PC-3 (cell line): ENCODE measurements around the gene BRD3. TPM values are rescaled to one million over a fixed set of nuclear protein-coding genes. Genes with fewer than 3 reads are reported as not detected.

ENCODE experiments used
- ATAC-seq: fragments of 200-7000 bp; cut with Tn5 transposase; 2 replicates; pipeline ENCODE4 v1.9.1; 2020; ENCODE audit warnings: mild to moderate bottlenecking, moderate library complexity
- BruUV-seq: library from RNA; stranded (reverse); fragments of 400-500 nt; replicated peaks from 2 replicates; lab custom pipeline; 2021; lab: Mats Ljungman, UMichigan
- CTCF ChIA-PET: fragments of 300-600 bp; sonication (Branson Sonifier 250); formaldehyde crosslinking; loops from one replicate; lab custom pipeline; 2022; ENCODE audit warnings: antibody characterized with exemption; lab: Charles Lee
- POLR2A ChIA-PET: fragments of 300-600 bp; sonication (Branson Sonifier 250); formaldehyde crosslinking; loops from one replicate; lab custom pipeline; 2022; ENCODE audit warnings: antibody characterized with exemption; ENCODE audit not compliant: unreplicated experiment; lab: Charles Lee
- DNase-seq: peaks from one replicate; pipeline ENCODE4 v3.0.0-alpha.2; 2015
- H2AFZ ChIP-seq: fragments of 300-600 bp; sonication (generic); 2 replicates; pipeline ENCODE4 v1.6.0; 2016; ENCODE audit warnings: antibody characterized with exemption, low read length
- H3F3A ChIP-seq: fragments of 300-600 bp; sonication (generic); one replicate; pipeline ENCODE4 v1.6.0; 2017; ENCODE audit warnings: antibody characterized with exemption, low read length, control low read depth, mild to moderate bottlenecking; ENCODE audit not compliant: unreplicated experiment
- H3K27ac ChIP-seq: fragments of 300-600 bp; sonication (generic); 2 replicates; pipeline ENCODE4 v1.5.1; 2016; ENCODE audit warnings: mild to moderate bottlenecking, low read length
- H3K27me3 ChIP-seq: fragments of 300-600 bp; sonication (generic); 2 replicates; pipeline ENCODE4 v1.6.1; 2016; ENCODE audit warnings: low read length, mixed read lengths
- H3K36me3 ChIP-seq: fragments of 300-600 bp; sonication (generic); 2 replicates; pipeline ENCODE4 v1.6.1; 2016; ENCODE audit warnings: low read depth, mixed run types, low read length, mixed read lengths
- H3K4me1 ChIP-seq: fragments of 300-600 bp; sonication (generic); 2 replicates; pipeline ENCODE4 v1.5.1; 2016; ENCODE audit warnings: low read length; ENCODE audit not compliant: insufficient read depth
- H3K4me2 ChIP-seq: fragments of 300-600 bp; sonication (generic); 2 replicates; pipeline ENCODE4 v1.6.0; 2016; ENCODE audit warnings: low read length
- H3K4me3 ChIP-seq: fragments of 300-600 bp; sonication (generic); 2 replicates; pipeline ENCODE4 v1.5.1; 2016; ENCODE audit warnings: mild to moderate bottlenecking, low read length, mixed read lengths
- H3K79me2 ChIP-seq: fragments of 300-600 bp; sonication (generic); 2 replicates; pipeline ENCODE4 v1.6.1; 2017; ENCODE audit warnings: low read length, mixed read lengths
- H3K9ac ChIP-seq: fragments of 300-600 bp; sonication (generic); 2 replicates; pipeline ENCODE4 v1.6.0; 2016; ENCODE audit warnings: mild to moderate bottlenecking, low read length
- H3K9me2 ChIP-seq: fragments of 300-600 bp; sonication (generic); replicated peaks from 2 replicates; pipeline ENCODE4 v1.6.1; 2016; ENCODE audit warnings: mixed run types, low read length, mixed read lengths
- H3K9me3 ChIP-seq: fragments of 300-600 bp; sonication (generic); 2 replicates; pipeline ENCODE4 v1.6.1; 2016; ENCODE audit warnings: low read length, mixed read lengths
- H4K20me1 ChIP-seq: fragments of 300-600 bp; sonication (generic); 2 replicates; pipeline ENCODE4 v1.6.1; 2016; ENCODE audit warnings: low read length, mixed read lengths
- CTCF ChIP-seq: fragments of 300-600 bp; sonication (generic); conservative IDR thresholded peaks from 2 replicates; pipeline ENCODE4 v1.5.1; 2017; ENCODE audit warnings: antibody characterized with exemption, low read depth, mild to moderate bottlenecking, low read length
- EZH2 ChIP-seq: fragments of 300-600 bp; sonication (generic); IDR thresholded peaks from one replicate; pipeline ENCODE4 v1.6.1; 2017; ENCODE audit warnings: antibody characterized with exemption, mild to moderate bottlenecking, low read length; ENCODE audit not compliant: unreplicated experiment
- EZH2phosphoT487 ChIP-seq: fragments of 300-600 bp; sonication (generic); IDR thresholded peaks from 2 replicates; pipeline ENCODE4 v1.6.1; 2018; ENCODE audit warnings: mild to moderate bottlenecking, antibody characterized with exemption, low read length, borderline replicate concordance
- intact Hi-C: fragments of 100-400 bp; cut with micrococcal nuclease; formaldehyde crosslinking; loops from 2 replicates; pipeline ENCODE4 v1.9.0; 2023
- total RNA-seq: library from RNA; depleted of rRNA; stranded (reverse); fragments of >200 nt; gene quantifications from 2 replicates; pipeline ENCODE4 v1.2.3, GENCODE V29; 2014

BRD3 gene
- total RNA-seq, 1 experiment from 2014 or later, result 5.5 TPM

DNA sequence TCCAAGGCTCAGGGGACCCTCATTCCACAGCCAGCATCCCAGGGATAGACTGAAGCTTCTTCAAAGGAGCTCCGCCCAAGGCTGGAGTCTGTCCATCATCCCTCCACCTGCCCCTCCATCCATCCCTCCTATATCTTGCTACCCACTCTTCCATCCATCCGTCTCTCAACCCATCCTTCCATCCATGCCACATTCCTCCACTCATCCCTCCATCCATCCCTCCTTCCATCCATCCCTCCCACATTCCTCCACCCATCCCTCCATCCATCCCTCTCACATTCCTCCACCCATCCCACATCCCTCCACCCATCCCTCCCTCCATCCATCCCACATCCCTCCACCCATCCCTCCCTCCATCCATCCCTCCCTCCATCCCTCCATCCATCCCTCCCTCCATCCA, 70.2 kb downstream of the BRD3 start:
- ATAC-seq (no peak), DNase-seq (no peak)
- Histone ChIP-seq H3K9me3 (no peaks in the 10 kb centered on the region), H3K4me1 (peaks cover 6% of the 10 kb centered on the region), H3K79me2 (no peaks in the 10 kb centered on the region), H4K20me1 (no peaks in the 10 kb centered on the region), H3K4me3 (no peak overlapping the region), H3K36me3 (no peaks in the 10 kb centered on the region), H3K27ac (no peak overlapping the region), H3F3A (no peaks in the 10 kb centered on the region), H3K27me3 (no peaks in the 10 kb centered on the region), H3K4me2 (no peak overlapping the region), H2AFZ (no peak overlapping the region), H3K9me2 (no peaks in the 10 kb centered on the region), H3K9ac (no peak overlapping the region)
- TF ChIP-seq CTCF, result no peak
- TF ChIP-seq EZH2, result no peak
- TF ChIP-seq EZH2phosphoT487, result no peak
- BruUV-seq, result no TSS peak
- intact Hi-C loops, result no loop called here
- POLR2A ChIA-PET, result no interaction called here
- CTCF ChIA-PET, result no interaction called here

- BruUV-seq, result no TSS peak
- DNase-seq, result no peak
- H3K36me3 ChIP-seq, result no peaks in the 10 kb centered on the region
- no peaks in the 10 kb centered on the region for H3K27me3 ChIP-seq
- ChIA-PET CTCF (no interaction called here), POLR2A (no interaction called here)
- 0 out of 2 replicates have a peak, but pooled peaks cover 3% of the 10 kb centered on the region for H3K79me2 ChIP-seq
- H3F3A ChIP-seq, result no peaks in the 10 kb centered on the region
- H3K9ac ChIP-seq, result no peak overlapping the region
- no peak for TF ChIP-seq EZH2phosphoT487
- no peak for TF ChIP-seq EZH2
- TF ChIP-seq CTCF, result no peak
- H3K9me3 ChIP-seq, result no peaks in the 10 kb centered on the region
- no peaks in the 10 kb centered on the region for H3K9me2 ChIP-seq
- no peak overlapping the region for H3K27ac ChIP-seq
- peaks cover 6% of the 10 kb centered on the region for H3K4me1 ChIP-seq
- no peak for ATAC-seq
- no peaks in the 10 kb centered on the region for H4K20me1 ChIP-seq
- H3K4me3 ChIP-seq, result no peak overlapping the region
- H3K4me2 ChIP-seq, result no peak overlapping the region
- no peak overlapping the region for H2AFZ ChIP-seq
- intact Hi-C loops, result no loop called here
Observed at GRCh38 chr9:133996531-133997520, 71.0 kb downstream of the BRD3 start.
